Ishikawa (cell line): ENCODE data around the gene CXCR4.

Experiments
- EP300 ChIP-seq: IDR thresholded peaks from 2 replicates; pipeline ENCODE4 v1.6.1; 2012; ENCODE audit warnings: borderline replicate concordance
- RAD21 ChIP-seq: IDR thresholded peaks from 2 replicates; pipeline ENCODE4 v1.6.1; 2012; ENCODE audit warnings: low read depth
- TF ChIP-seq, protein P1 (sequence below): IDR thresholded peaks from 2 replicates; pipeline ENCODE4 v1.6.1; 2012; ENCODE audit warnings: low read depth, mild to moderate bottlenecking

- TF ChIP-seq, protein P1, sequence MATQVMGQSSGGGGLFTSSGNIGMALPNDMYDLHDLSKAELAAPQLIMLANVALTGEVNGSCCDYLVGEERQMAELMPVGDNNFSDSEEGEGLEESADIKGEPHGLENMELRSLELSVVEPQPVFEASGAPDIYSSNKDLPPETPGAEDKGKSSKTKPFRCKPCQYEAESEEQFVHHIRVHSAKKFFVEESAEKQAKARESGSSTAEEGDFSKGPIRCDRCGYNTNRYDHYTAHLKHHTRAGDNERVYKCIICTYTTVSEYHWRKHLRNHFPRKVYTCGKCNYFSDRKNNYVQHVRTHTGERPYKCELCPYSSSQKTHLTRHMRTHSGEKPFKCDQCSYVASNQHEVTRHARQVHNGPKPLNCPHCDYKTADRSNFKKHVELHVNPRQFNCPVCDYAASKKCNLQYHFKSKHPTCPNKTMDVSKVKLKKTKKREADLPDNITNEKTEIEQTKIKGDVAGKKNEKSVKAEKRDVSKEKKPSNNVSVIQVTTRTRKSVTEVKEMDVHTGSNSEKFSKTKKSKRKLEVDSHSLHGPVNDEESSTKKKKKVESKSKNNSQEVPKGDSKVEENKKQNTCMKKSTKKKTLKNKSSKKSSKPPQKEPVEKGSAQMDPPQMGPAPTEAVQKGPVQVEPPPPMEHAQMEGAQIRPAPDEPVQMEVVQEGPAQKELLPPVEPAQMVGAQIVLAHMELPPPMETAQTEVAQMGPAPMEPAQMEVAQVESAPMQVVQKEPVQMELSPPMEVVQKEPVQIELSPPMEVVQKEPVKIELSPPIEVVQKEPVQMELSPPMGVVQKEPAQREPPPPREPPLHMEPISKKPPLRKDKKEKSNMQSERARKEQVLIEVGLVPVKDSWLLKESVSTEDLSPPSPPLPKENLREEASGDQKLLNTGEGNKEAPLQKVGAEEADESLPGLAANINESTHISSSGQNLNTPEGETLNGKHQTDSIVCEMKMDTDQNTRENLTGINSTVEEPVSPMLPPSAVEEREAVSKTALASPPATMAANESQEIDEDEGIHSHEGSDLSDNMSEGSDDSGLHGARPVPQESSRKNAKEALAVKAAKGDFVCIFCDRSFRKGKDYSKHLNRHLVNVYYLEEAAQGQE: no peak
- TF ChIP-seq EP300 (no peak), RAD21 (no peak)
Observed at GRCh38 chr2:136149011-136149410, 31.1 kb upstream of the CXCR4 start.
